Activated CD8-positive, alpha-beta T cell treated with anti-CD3 and anti-CD28 coated beads, Interleukin-2, amount 10 ng/mL, durations not matched to agents 7 days and 5 days (primary cell): Measurements from ENCODE around the gene DGKG. TPM values are rescaled to one million over a fixed set of nuclear protein-coding genes. Genes with fewer than 3 reads are reported as not detected.

Experiments used
- ATAC-seq: fragments of 150-1000 bp; cut with Tn5 transposase; one replicate; pipeline ENCODE4 v1.10.0; 2021; ENCODE audit warnings: moderate library complexity
- CTCF ChIA-PET: fragments of 350-600 bp; sonication (Branson Sonifier 250); formaldehyde crosslinking; loops from one replicate; lab custom pipeline; 2021; ENCODE audit warnings: antibody characterized with exemption; lab: Charles Lee
- POLR2A ChIA-PET: fragments of 350-600 bp; sonication (Branson Sonifier 250); formaldehyde crosslinking; loops from one replicate; lab custom pipeline; 2021; ENCODE audit warnings: antibody characterized with exemption; lab: Charles Lee
- DNase-seq: peaks from one replicate; pipeline ENCODE4 v3.0.0-alpha.2; 2020
- H3K27ac Mint-ChIP-seq: one replicate; pipeline ENCODE4 v1.8.0; 2021; ENCODE audit warnings: mild to moderate bottlenecking, mixed read lengths
- H3K27me3 Mint-ChIP-seq: one replicate; pipeline ENCODE4 v1.8.0; 2021; ENCODE audit warnings: low read depth, mixed read lengths
- H3K36me3 Mint-ChIP-seq: one replicate; pipeline ENCODE4 v1.8.0; 2021; ENCODE audit warnings: low read depth, mixed read lengths
- H3K4me1 Mint-ChIP-seq: one replicate; pipeline ENCODE4 v1.8.0; 2021; ENCODE audit warnings: low read depth, mixed read lengths
- H3K4me3 Mint-ChIP-seq: one replicate; pipeline ENCODE4 v1.8.0; 2021; ENCODE audit warnings: mild to moderate bottlenecking, mixed read lengths
- H3K9me3 Mint-ChIP-seq: one replicate; pipeline ENCODE4 v1.8.0; 2022; ENCODE audit warnings: mixed read lengths; ENCODE audit not compliant: insufficient read depth
- total RNA-seq, 2 experiments: library from RNA; stranded (reverse); gene quantifications; one replicate each; pipeline ENCODE4 v1.2.3, GENCODE V29; 2021

Gene DGKG
- total RNA-seq, 2 experiments from 2014 or later: 0.37 to 0.42 TPM

DNA sequence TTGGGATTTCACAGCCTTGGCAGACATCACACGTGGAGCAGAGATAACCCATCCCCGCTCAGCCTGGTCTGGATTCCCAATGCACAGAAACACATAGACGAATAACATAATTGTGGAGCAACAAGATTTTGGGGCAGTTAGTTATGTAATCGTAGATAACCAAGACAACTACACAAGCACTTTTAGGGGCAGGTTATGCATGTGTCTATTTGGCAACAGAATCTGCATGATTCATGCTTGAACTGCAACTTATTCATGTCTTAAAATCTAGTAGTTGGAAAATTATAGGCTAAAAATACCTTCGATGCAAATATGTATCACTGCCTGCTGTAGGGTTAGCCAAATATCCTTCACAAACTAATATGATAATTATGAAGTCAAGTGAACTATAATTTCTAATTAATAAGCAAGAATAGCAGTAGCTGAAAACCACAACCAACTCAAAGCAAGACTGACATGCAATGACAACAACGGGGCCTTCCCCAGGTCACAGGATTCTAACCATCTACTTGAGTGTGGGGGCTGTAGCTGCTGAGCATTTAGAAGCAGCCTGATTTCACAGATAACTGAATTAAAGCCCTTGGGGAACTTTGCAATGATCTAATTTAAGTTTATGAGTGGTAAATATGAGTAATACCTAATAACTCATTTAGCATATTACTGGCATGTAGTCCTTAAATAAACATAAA, 31.1 kb downstream of the DGKG start:
- H3K36me3 Mint-ChIP-seq: no peaks in the 10 kb centered on the region
- H3K27me3 Mint-ChIP-seq: peaks cover 5% of the 10 kb centered on the region
- H3K4me1 Mint-ChIP-seq: no peaks in the 10 kb centered on the region
- no peak overlapping the region for H3K4me3 Mint-ChIP-seq
- ATAC-seq (no peak), DNase-seq (no peak)
- H3K27ac Mint-ChIP-seq: no peak overlapping the region
- no peaks in the 10 kb centered on the region for H3K9me3 Mint-ChIP-seq
- ChIA-PET POLR2A (no interaction called here), CTCF (interaction anchor here (1.2 kb wide), 1 partner anchor 10 kb away, joined by 3 read pairs; no protein-coding TSS in a partner anchor)

DNA sequence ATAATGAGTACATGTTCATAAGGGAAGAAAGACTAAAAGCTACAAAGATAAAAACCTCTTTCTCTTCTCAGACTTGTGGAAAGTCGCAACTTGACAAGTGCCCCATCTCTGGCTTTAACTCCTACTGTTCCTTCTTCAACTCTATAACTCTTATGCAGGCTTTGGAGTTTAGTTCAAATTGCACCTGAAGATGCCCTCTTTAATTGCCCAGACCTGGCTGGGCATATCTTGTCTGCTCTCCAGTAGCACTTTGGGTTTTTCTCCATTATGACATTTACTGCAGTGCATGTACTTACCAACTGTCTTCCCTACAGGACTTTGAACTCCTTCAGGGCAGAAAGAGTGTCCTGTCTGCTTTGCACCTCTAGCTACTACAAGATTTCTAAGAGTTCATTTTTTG, 32.4 kb downstream of the DGKG start:
- DNase-seq: no peak
- H3K4me1 Mint-ChIP-seq: no peaks in the 10 kb centered on the region
- no peak overlapping the region for H3K27ac Mint-ChIP-seq
- ATAC-seq: no peak
- ChIA-PET CTCF (no interaction called here), POLR2A (no interaction called here)
- no peaks in the 10 kb centered on the region for H3K36me3 Mint-ChIP-seq
- no peaks in the 10 kb centered on the region for H3K9me3 Mint-ChIP-seq
- peaks cover 5% of the 10 kb centered on the region for H3K27me3 Mint-ChIP-seq
- H3K4me3 Mint-ChIP-seq: no peak overlapping the region

DNA sequence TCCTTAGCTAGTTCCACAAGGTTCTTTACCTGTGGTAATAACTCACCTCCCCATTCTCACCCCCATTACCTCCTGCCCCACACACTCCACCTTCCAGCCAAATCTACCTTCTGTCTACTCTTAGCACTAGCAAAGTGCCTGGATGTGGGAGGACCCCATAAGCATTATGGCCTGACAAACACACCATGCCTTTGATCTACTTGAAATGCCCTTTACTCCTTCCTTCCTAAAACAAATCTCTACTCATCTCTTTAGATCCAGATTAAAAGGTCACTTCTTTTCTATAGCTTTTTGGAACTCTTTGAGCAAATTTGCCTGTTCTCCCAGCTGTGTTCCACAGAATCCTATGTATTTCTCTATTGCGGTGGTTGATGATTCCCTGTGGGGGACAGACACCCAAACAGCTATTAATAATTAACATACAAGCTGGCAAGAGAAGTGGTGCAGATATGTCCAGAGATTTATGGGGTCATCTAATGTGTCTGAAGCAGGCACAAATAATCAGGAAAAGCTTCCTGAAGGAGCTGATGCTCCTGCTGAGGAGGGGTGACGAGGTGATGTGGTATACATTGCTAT, 34.0 kb downstream of the DGKG start:
- DNase-seq (no peak), ATAC-seq (no peak)
- no peaks in the 10 kb centered on the region for H3K36me3 Mint-ChIP-seq
- H3K4me3 Mint-ChIP-seq: no peak overlapping the region
- CTCF ChIA-PET: interaction anchor here (1.1 to 1.4 kb wide), 2 partner anchors 212 to 345 kb away, joined by 3 read pairs; no protein-coding TSS in a partner anchor
- H3K27ac Mint-ChIP-seq: no peak overlapping the region
- H3K9me3 Mint-ChIP-seq: no peaks in the 10 kb centered on the region
- H3K27me3 Mint-ChIP-seq: peaks cover 5% of the 10 kb centered on the region
- no peaks in the 10 kb centered on the region for H3K4me1 Mint-ChIP-seq
- POLR2A ChIA-PET: no interaction called here

DNA sequence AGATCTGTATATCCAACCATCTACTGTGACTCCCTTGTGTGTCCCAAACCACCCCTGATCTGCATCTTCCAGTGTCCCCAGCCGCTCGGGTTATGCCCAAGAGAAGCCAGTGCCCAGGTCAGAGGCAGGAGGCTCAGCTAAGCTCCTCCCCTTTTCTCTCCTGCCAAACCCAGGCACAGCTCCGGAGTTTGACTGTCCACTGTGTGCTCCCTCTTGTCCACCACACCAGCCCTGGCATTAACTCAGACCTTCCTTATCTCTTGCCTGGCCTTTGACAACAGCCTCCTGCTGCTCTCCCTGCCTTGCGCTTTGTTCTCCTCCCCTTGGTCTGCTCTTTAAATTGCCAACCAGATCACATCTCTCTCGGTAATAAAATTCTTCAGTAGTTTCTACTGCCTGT, 39.3 kb downstream of the DGKG start:
- no peaks in the 10 kb centered on the region for H3K9me3 Mint-ChIP-seq
- DNase-seq (no peak), ATAC-seq (no peak)
- peaks cover 2% of the 10 kb centered on the region for H3K27me3 Mint-ChIP-seq
- ChIA-PET CTCF (no interaction called here), POLR2A (no interaction called here)
- H3K36me3 Mint-ChIP-seq: no peaks in the 10 kb centered on the region
- no peak overlapping the region for H3K27ac Mint-ChIP-seq
- H3K4me3 Mint-ChIP-seq: no peak overlapping the region
- H3K4me1 Mint-ChIP-seq: no peaks in the 10 kb centered on the region

DNA sequence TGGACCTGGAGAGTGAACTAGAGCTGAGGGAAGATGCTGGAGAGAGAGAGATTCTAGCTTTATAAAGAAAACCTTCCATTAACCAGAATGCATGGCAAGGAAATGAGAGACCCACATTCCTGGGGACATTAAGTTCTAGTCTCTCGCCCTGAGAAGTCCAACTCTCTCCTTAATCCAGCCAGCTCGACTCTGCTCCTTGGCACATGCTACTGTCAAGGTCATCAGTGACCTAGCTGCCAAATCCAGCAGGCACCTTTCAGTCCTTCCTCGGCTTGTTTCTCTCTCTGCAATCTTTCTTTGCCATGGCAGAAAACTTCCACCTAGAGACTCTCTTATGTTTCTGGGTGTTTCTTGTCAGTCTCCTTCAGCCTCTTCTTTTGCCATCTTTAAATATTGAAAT, 40.3 kb downstream of the DGKG start:
- H3K27me3 Mint-ChIP-seq: no peaks in the 10 kb centered on the region
- H3K27ac Mint-ChIP-seq: no peak overlapping the region
- ATAC-seq (no peak), DNase-seq (no peak)
- CTCF ChIA-PET: no interaction called here
- no peak overlapping the region for H3K4me3 Mint-ChIP-seq
- no peaks in the 10 kb centered on the region for H3K36me3 Mint-ChIP-seq
- POLR2A ChIA-PET: no interaction called here
- H3K9me3 Mint-ChIP-seq: no peaks in the 10 kb centered on the region
- H3K4me1 Mint-ChIP-seq: no peaks in the 10 kb centered on the region

GRCh38 chr3:186320862-186321568, 41.0 kb downstream of the DGKG start:
- Mint-ChIP-seq H3K4me1 (no peaks in the 10 kb centered on the region), H3K27me3 (no peaks in the 10 kb centered on the region), H3K27ac (no peak overlapping the region), H3K9me3 (no peaks in the 10 kb centered on the region), H3K4me3 (no peak overlapping the region), H3K36me3 (no peaks in the 10 kb centered on the region)
- DNase-seq (no peak), ATAC-seq (no peak)
- ChIA-PET POLR2A (no interaction called here), CTCF (no interaction called here)

DNA sequence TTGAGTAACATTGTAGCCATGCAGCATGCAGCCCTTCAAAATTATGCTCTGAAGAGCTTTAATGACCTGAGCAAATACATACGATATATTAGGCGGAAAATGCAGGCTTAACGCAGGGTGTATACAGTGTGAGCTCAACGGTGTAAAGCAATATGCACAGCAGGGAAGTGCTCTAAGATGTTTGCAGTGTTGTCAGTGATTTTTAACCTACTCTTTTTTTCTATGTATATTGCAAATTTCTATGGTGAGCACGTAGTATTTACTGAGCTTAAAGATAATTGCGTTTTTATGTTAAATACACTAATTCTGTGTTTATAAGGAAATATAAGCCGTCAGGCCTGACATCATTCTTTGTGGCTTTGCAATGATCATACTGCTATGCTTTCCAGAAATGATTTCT, 42.1 kb downstream of the DGKG start:
- CTCF ChIA-PET: no interaction called here
- H3K36me3 Mint-ChIP-seq: no peaks in the 10 kb centered on the region
- DNase-seq (no peak), ATAC-seq (no peak)
- H3K9me3 Mint-ChIP-seq: no peaks in the 10 kb centered on the region
- H3K4me3 Mint-ChIP-seq: no peak overlapping the region
- H3K4me1 Mint-ChIP-seq: no peaks in the 10 kb centered on the region
- H3K27me3 Mint-ChIP-seq: no peaks in the 10 kb centered on the region
- POLR2A ChIA-PET: no interaction called here
- H3K27ac Mint-ChIP-seq: no peak overlapping the region

- Mint-ChIP-seq H3K36me3 (no peaks in the 10 kb centered on the region), H3K27me3 (no peaks in the 10 kb centered on the region), H3K4me1 (no peaks in the 10 kb centered on the region), H3K9me3 (no peaks in the 10 kb centered on the region), H3K27ac (no peak overlapping the region), H3K4me3 (no peak overlapping the region)
- ChIA-PET CTCF (no interaction called here), POLR2A (no interaction called here)
- no peak for ATAC-seq
- DNase-seq: no peak
These were observed 43.9 kb downstream of the DGKG start for GRCh38 chr3:186318135-186318534.

DNA sequence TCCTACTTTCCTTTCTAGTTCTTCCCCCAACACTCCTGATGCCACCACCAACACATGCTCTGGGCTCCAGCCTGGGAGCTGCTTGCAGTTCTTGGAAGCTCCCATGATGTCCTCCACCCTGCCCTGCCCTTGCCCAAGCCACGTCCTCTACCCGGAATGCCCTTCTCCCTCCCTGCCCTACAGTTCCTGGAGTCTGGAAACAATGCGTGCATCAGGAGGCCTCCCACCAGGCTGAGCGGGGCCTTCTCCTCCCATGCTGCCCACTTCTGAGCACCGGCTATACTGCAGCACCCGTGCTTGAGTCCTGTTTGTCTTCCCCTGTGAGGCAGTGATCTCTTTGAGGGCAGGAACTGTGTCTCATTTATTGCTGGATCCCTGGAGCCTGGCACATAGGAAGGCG, 44.6 kb downstream of the DGKG start:
- CTCF ChIA-PET: no interaction called here
- no peaks in the 10 kb centered on the region for H3K9me3 Mint-ChIP-seq
- no peaks in the 10 kb centered on the region for H3K36me3 Mint-ChIP-seq
- no peak overlapping the region for H3K27ac Mint-ChIP-seq
- no peaks in the 10 kb centered on the region for H3K27me3 Mint-ChIP-seq
- DNase-seq (no peak), ATAC-seq (no peak)
- no peak overlapping the region for H3K4me3 Mint-ChIP-seq
- POLR2A ChIA-PET: no interaction called here
- H3K4me1 Mint-ChIP-seq: no peaks in the 10 kb centered on the region

DNA sequence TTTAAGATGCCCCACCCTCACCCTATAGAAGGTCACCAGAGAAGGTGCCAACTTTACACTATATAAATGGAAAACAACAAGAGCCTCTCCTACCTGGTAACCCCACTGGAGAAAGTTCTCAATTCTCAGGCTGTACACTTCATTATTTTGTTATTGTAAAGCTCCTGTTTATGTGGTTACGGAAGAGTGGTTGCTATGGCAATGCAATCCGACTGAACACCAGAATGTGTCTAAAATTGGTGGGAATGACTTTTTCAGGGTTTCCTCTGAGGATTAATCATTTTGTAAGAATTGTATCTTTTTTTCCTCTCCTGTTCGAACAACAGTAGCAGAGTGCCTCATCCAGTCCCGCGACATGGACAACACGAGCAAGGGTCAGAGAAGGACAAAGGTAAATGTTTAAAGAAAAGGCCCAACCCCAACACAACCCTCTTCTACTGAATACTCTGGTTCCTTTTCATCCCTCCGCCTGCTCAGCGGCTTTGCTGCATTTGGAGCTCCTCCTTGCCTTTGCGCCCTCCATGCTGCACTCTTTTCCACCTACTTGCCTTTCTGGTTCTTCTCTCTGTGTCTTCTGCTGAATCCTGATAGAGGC, 45.3 kb downstream of the DGKG start:
- ATAC-seq (no peak), DNase-seq (no peak)
- ChIA-PET CTCF (no interaction called here), POLR2A (no interaction called here)
- Mint-ChIP-seq H3K27ac (no peak overlapping the region), H3K36me3 (no peaks in the 10 kb centered on the region), H3K9me3 (no peaks in the 10 kb centered on the region), H3K27me3 (no peaks in the 10 kb centered on the region), H3K4me1 (no peaks in the 10 kb centered on the region), H3K4me3 (no peak overlapping the region)

GRCh38 chr3:186315581-186316354, 46.3 kb downstream of the DGKG start:
- no peak overlapping the region for H3K4me3 Mint-ChIP-seq
- CTCF ChIA-PET: interaction anchor here (1.1 kb wide), 1 partner anchor 18 kb away, joined by 3 read pairs; no protein-coding TSS in a partner anchor
- H3K4me1 Mint-ChIP-seq: no peaks in the 10 kb centered on the region
- no peak overlapping the region for H3K27ac Mint-ChIP-seq
- ATAC-seq (no peak), DNase-seq (no peak)
- H3K27me3 Mint-ChIP-seq: no peaks in the 10 kb centered on the region
- H3K9me3 Mint-ChIP-seq: no peaks in the 10 kb centered on the region
- POLR2A ChIA-PET: no interaction called here
- H3K36me3 Mint-ChIP-seq: no peaks in the 10 kb centered on the region
